ENCODE data around the gene PTPDC1. TPM values are rescaled to one million over a fixed set of nuclear protein-coding genes. Genes with fewer than 3 reads are reported as not detected.
A peak's percentile ranks its signal among the peaks of the same experiment; 100 is the strongest.

The PTPDC1 gene
- total and polyA plus RNA-seq, 2 of the 4 experiments (the other 2 are of a cell fraction) = 3.9 to 6.1 TPM

DNA sequence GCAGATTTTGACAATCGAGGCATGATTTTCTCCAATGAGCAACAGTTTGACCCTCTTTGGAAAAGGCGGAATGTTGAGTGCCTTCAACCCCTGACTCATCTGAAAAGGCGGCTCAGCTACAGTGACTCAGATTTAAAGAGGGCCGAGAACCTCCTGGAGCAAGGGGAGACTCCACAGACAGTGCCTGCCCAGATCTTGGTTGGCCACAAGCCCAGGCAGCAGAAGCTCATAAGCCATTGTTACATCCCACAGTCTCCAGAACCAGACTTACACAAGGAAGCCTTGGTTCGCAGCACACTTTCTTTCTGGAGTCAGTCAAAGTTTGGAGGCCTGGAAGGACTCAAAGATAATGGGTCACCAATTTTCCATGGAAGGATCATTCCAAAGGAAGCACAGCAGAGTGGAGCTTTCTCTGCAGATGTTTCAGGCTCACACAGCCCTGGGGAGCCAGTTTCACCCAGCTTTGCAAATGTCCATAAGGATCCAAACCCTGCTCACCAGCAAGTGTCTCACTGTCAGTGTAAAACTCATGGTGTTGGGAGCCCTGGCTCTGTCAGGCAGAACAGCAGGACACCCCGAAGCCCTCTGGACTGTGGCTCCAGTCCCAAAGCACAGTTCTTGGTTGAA, 13.6 kb downstream of the PTPDC1 start:
- Histone ChIP-seq H4K20me1 (ENCODE audit: insufficient read depth, low read length) (peaks cover 3% of the 10 kb centered on the region; the same call in 1 of the 2 replicates), H4K8ac (ENCODE audit: low read depth in 2 of 2, low read length in 2 of 2) (peak overlapping the region in 1 of 2 experiments; percentile 39; a peak in 2 of 4 replicates), H3K4me3 (ENCODE audit: insufficient read depth, low read depth, low read length) (no peak overlapping the region), H2AK5ac (ENCODE audit: low read depth, low read length) (0 out of 2 replicates have a peak overlapping the region, but pooled peaks have one; percentile 35), H3K4me1 (ENCODE audit: control insufficient read depth, insufficient read depth, low read length) (peaks cover 4% of the 10 kb centered on the region; the same call in 1 of the 2 replicates), H3K56ac (ENCODE audit: extremely low read depth, insufficient read depth, low read length) (peak overlapping the region; percentile 56), H2BK120ac (ENCODE audit: low read depth, low read length) (peak overlapping the region; percentile 72), H2BK5ac (ENCODE audit: low read depth, low read length, poor library complexity, severe bottlenecking) (peak overlapping the region; percentile 49), H4K5ac (ENCODE audit: low read depth, low read length) (peak overlapping the region; percentile 10; the same call in 1 of the 2 replicates), H3K36me3 (ENCODE audit: control insufficient read depth, insufficient read depth, low read length) (no peaks in the 10 kb centered on the region), H3K27ac (ENCODE audit: insufficient read depth, low read length) (no peak overlapping the region; the same call in 1 of the 2 replicates), H3K9ac (ENCODE audit: low read depth, low read length) (no peak overlapping the region), H4K91ac (ENCODE audit: insufficient read depth, low read depth, low read length) (peak overlapping the region; percentile 24; the same call in 1 of the 2 replicates), H3K79me1 (ENCODE audit: low read depth in 1 of 2, low read length in 2 of 2) (peaks cover 0 to 6% of the 10 kb centered on the region in 2 experiments; a peak in 2 of 4 replicates), H2AFZ (replicated peaks; ENCODE audit: low read length, poor library complexity) (peak overlapping the region; percentile 45), H2BK20ac (ENCODE audit: low read depth, low read length) (peak overlapping the region; percentile 59), H3K9me1 (ENCODE audit: insufficient read depth, low read length) (peaks cover 16% of the 10 kb centered on the region), H2BK15ac (ENCODE audit: low read depth, low read length) (peak overlapping the region; percentile 21; the same call in 1 of the 3 replicates), H2AK9ac (replicated peaks; ENCODE audit: low read depth, low read length, poor library complexity) (peak overlapping the region; percentile 47), H3K9me3 (ENCODE audit: control insufficient read depth, insufficient read depth, low read length) (no peaks in the 10 kb centered on the region), H3K4ac (ENCODE audit: low read depth, low read length) (peak overlapping the region; percentile 73), H3K4me2 (ENCODE audit: low read depth, low read length) (no peak overlapping the region), H3K23ac (ENCODE audit: low read depth, low read length) (peak overlapping the region; percentile 44), H3K14ac (replicated peaks; ENCODE audit: low read depth, low read length) (peak overlapping the region; percentile 42), H3K27me3 (ENCODE audit: control insufficient read depth, insufficient read depth, low read length) (no peaks in the 10 kb centered on the region), H3K18ac (ENCODE audit: low read depth, low read length) (no peak overlapping the region)
- DNase-seq (peak; percentile 95), ATAC-seq (ENCODE audit: low read depth) (peak; percentile 98)
- dilution Hi-C loops (cut with HindIII; ENCODE audit: low sequenced_read_pairs, unreplicated experiment) = no loop called here
- BruUV-seq (replicated peaks) = no TSS peak
- TF ChIP-seq BHLHE40 (IDR thresholded peaks at IDR 0.05; ENCODE audit: low read depth, low read length) (no peak), RCOR1 (IDR thresholded peaks at IDR 0.05; ENCODE audit: insufficient replicate concordance, low read length) (peak; percentile 77), SMC3 (IDR thresholded peaks at IDR 0.05; ENCODE audit: low read depth, low read length) (no peak), FOS (IDR thresholded peaks at IDR 0.05; ENCODE audit: low read depth, low read length) (peak; percentile 84), MAFK (IDR thresholded peaks at IDR 0.05; ENCODE audit: low read depth, low read length) (0 out of 2 replicates have a peak, but pooled peaks have one; percentile 7), RFX5 (IDR thresholded peaks at IDR 0.05; ENCODE audit: low read depth, low read length) (no peak)
- TF ChIP-seq, protein P1, sequence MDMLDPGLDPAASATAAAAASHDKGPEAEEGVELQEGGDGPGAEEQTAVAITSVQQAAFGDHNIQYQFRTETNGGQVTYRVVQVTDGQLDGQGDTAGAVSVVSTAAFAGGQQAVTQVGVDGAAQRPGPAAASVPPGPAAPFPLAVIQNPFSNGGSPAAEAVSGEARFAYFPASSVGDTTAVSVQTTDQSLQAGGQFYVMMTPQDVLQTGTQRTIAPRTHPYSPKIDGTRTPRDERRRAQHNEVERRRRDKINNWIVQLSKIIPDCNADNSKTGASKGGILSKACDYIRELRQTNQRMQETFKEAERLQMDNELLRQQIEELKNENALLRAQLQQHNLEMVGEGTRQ (IDR thresholded peaks at IDR 0.05; ENCODE audit: low read depth, low read length) = no peak
- in situ Hi-C loops (cut with MboI; ENCODE audit: low sequenced_read_pairs) = no loop called here
- ChIA-PET CTCF (interaction anchor here (0.7 kb wide), 1 partner anchor 673 kb away, joined by 3 read pairs; no protein-coding TSS in a partner anchor), POLR2A (ENCODE audit: unreplicated experiment) (no interaction called here)
- WGBS, 2 experiments (ENCODE audit: extremely low coverage in 2 of 2, insufficient read length in 1 of 2) = 95% methylated on average over 3 of the region's 6 CpGs; no CpG with 5 or more reads in 1 of the 2 experiments
- intact Hi-C loops (cut with micrococcal nuclease) = loop anchor here (2.0 kb wide), 1 partner anchor 23 kb away; no protein-coding TSS in a partner anchor
